ENCODE results near the gene ACTRT3. TPM values are rescaled to one million over a fixed set of nuclear protein-coding genes. Genes with fewer than 3 reads are reported as not detected.
A peak's percentile ranks its signal among the peaks of the same experiment; 100 is the strongest.

ACTRT3 gene
- total RNA-seq, 3 donors from 2014 or later: 1.5 to 4.6 (median 3.3) TPM

- DNase-seq (ENCODE audit: low spot score in 2 of 2): peak; percentile 32 to 59
- H3K4me1 ChIP-seq: no peaks in the 10 kb centered on the region
- no peak for TF ChIP-seq POLR2AphosphoS5 (IDR thresholded peaks at IDR 0.05)
- peak in 1 of 3 donors; percentile 22 for TF ChIP-seq CTCF (IDR thresholded peaks at IDR 0.05)
These were observed 43.2 kb upstream of the ACTRT3 start, which contains the start of the genes LRRC34 and LRRIQ4 for GRCh38 chr3:169812332-169813235. Gene LRRC34, minus strand, starts transcription at chr3:169812904. Its CDS starts 356 bp downstream, at chr3:169812548. Gene LRRIQ4, plus strand, starts transcription at chr3:169812870. Its CDS starts 9,052 bp downstream, at chr3:169821922.

GRCh38 chr3:169811631-169812331, 42.4 kb upstream of the ACTRT3 start:
- Histone ChIP-seq H3K27ac (peak overlapping the region; percentile 42 to 78), H3K9me3 (peaks cover 0 to 12% of the 10 kb centered on the region in 2 donors), H3K27me3 (no peaks in the 10 kb centered on the region), H3K4me1 (no peaks in the 10 kb centered on the region), H3K36me3 (no peaks in the 10 kb centered on the region), H3K4me3 (peak overlapping the region; percentile 65 to 76 (median 74))
- TF ChIP-seq CTCF (IDR thresholded peaks at IDR 0.05) (no peak), POLR2AphosphoS5 (IDR thresholded peaks at IDR 0.05) (no peak), POLR2A (IDR thresholded peaks at IDR 0.05) (no peak)
- no peak for DNase-seq (ENCODE audit: low spot score in 2 of 2)
- intact Hi-C loops (cut with DNase I; ENCODE audit: low total_unique reads): no loop called here

More at GRCh38 chr3:169812332-169813235, 43.2 kb upstream of the ACTRT3 start, which contains the start of the genes LRRC34 and LRRIQ4:
- Histone ChIP-seq H3K36me3 (no peaks in the 10 kb centered on the region), H3K9me3 (peaks cover 0 to 12% of the 10 kb centered on the region in 2 donors), H3K4me3 (peak within 1 kb of the TSS; percentile 65 to 76 (median 74)), H3K27me3 (no peaks in the 10 kb centered on the region), H3K27ac (peak within 1 kb of the TSS; percentile 42 to 78)
- intact Hi-C loops (cut with DNase I; ENCODE audit: low total_unique reads): no loop called here

GRCh38 chr3:169809230-169809795, 40.0 kb upstream of the ACTRT3 start:
- TF ChIP-seq POLR2AphosphoS5 (IDR thresholded peaks at IDR 0.05): no peak
- no peak for TF ChIP-seq CTCF (IDR thresholded peaks at IDR 0.05)
- TF ChIP-seq POLR2A (IDR thresholded peaks at IDR 0.05): no peak
- Histone ChIP-seq H3K4me3 (no peak overlapping the region), H3K9me3 (no peaks in the 10 kb centered on the region), H3K36me3 (no peaks in the 10 kb centered on the region), H3K27ac (no peak overlapping the region), H3K4me1 (no peaks in the 10 kb centered on the region), H3K27me3 (no peaks in the 10 kb centered on the region)
- intact Hi-C loops (cut with DNase I; ENCODE audit: low total_unique reads): no loop called here
- DNase-seq (ENCODE audit: low spot score in 2 of 2): no peak

DNA sequence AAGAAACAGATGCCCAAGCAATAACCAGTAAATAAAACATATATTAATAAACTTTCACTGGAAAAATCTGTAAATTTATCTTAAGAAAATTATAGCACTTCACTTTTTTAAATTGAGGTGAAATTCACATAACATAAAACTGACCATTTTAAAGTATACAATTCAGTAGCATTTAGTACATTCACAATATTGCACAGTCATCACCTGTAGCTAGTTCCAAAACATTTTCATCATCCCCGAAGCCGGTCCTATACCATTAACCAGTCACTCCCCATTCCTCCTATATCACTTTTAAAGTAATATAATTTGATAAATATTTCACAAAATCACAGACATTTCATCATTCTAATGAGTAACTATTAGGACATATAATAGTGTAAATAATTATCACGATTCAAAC, 35.3 kb upstream of the ACTRT3 start:
- Histone ChIP-seq H3K4me1 (no peaks in the 10 kb centered on the region), H3K4me3 (no peak overlapping the region), H3K36me3 (no peaks in the 10 kb centered on the region), H3K9me3 (no peaks in the 10 kb centered on the region), H3K27ac (no peak overlapping the region), H3K27me3 (no peaks in the 10 kb centered on the region)
- intact Hi-C loops (cut with DNase I; ENCODE audit: low total_unique reads): no loop called here
- no peak for DNase-seq (ENCODE audit: low spot score in 2 of 2)
- TF ChIP-seq POLR2AphosphoS5 (IDR thresholded peaks at IDR 0.05): no peak

- TF ChIP-seq POLR2A (IDR thresholded peaks at IDR 0.05) (no peak), POLR2AphosphoS5 (IDR thresholded peaks at IDR 0.05) (no peak), CTCF (IDR thresholded peaks at IDR 0.05) (no peak)
- Histone ChIP-seq H3K4me1 (no peaks in the 10 kb centered on the region), H3K4me3 (no peak overlapping the region), H3K27ac (no peak overlapping the region), H3K9me3 (no peaks in the 10 kb centered on the region), H3K36me3 (peaks cover 3% of the 10 kb centered on the region), H3K27me3 (no peaks in the 10 kb centered on the region)
- DNase-seq (ENCODE audit: low spot score in 2 of 2): no peak
- intact Hi-C loops (cut with DNase I; ENCODE audit: low total_unique reads): no loop called here
These were observed 23.0 kb upstream of the ACTRT3 start for GRCh38 chr3:169792359-169792758.
